Keratinocyte (primary cell): ENCODE results near the gene ZFYVE21.

ENCODE experiments used
- CTCF ChIP-seq, 3 experiments: IDR thresholded peaks in 1 of 3; conservative IDR thresholded peaks in 1 of 3; optimal IDR thresholded peaks in 1 of 3; 2 replicates in 2 of 3; 3 replicates in 1 of 3; pipeline versions ENCODE3 to v1.5.1; 2011; ENCODE audit warnings: low read length in 3 of 3, mild to moderate bottlenecking in 3 of 3, moderate library complexity in 2 of 3, control low read depth in 1 of 3, inconsistent platforms in 1 of 3; ENCODE audit not compliant: insufficient read depth in 2 of 3; ENCODE audit errors: extremely low read depth in 1 of 3
- EZH2 ChIP-seq: IDR thresholded peaks from one replicate; pipeline ENCODE4 v1.6.1; 2012; ENCODE audit warnings: inconsistent platforms, mild to moderate bottlenecking, low read length, moderate library complexity

DNA sequence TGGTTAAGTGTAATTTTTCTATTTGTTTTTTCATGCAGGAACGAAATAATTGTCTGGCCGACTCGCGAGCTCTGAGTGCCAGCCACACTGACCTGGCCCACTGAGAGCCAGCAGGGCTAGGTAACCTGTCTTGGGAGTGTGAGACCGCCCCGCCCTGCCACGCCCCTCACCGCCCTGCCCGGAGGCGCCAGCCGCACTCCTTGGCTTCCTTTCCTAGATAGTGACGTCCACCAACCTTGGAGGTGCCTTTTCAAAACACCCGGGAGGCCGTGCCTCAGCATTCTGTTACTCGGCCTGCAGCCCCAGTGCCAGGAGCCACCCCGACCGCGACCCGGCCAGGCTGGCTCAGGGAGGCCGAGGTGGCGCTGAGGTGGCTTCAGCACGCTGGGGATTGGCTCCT is 22.1 kb upstream of the ZFYVE21 start:
- no peak for TF ChIP-seq CTCF (optimal IDR thresholded peaks at IDR 0.05 in 1 of 3, IDR thresholded peaks at IDR 0.05 in 1 of 3, conservative IDR thresholded peaks at IDR 0.05 in 1 of 3; ENCODE audit: extremely low read depth in 1 of 3, insufficient read depth in 2 of 3, low read length in 3 of 3)
- no peak for TF ChIP-seq EZH2
